Suprapubic skin (tissue), 3 donors: ENCODE data around the gene GRIN2A.

Experiments
- POLR2A ChIP-seq, 2 donors: fragments of 450-650 bp; IDR thresholded peaks; one replicate each; pipeline ENCODE4 v1.6.1; 2017; ENCODE audit warnings: antibody characterized with exemption in 2 of 2, mild to moderate bottlenecking in 2 of 2, moderate library complexity in 2 of 2
- TF ChIP-seq, protein P1 (sequence below), 2 donors: fragments of 200-600 bp in 1 of 2; fragments of 450-650 bp in 1 of 2; sonication (generic) in 1 of 2; IDR thresholded peaks; one replicate each; pipeline ENCODE4 v1.5.1; 2016 to 2019; ENCODE audit warnings: antibody characterized with exemption in 2 of 2, mild to moderate bottlenecking in 1 of 2, moderate library complexity in 1 of 2

- TF ChIP-seq, protein P1, sequence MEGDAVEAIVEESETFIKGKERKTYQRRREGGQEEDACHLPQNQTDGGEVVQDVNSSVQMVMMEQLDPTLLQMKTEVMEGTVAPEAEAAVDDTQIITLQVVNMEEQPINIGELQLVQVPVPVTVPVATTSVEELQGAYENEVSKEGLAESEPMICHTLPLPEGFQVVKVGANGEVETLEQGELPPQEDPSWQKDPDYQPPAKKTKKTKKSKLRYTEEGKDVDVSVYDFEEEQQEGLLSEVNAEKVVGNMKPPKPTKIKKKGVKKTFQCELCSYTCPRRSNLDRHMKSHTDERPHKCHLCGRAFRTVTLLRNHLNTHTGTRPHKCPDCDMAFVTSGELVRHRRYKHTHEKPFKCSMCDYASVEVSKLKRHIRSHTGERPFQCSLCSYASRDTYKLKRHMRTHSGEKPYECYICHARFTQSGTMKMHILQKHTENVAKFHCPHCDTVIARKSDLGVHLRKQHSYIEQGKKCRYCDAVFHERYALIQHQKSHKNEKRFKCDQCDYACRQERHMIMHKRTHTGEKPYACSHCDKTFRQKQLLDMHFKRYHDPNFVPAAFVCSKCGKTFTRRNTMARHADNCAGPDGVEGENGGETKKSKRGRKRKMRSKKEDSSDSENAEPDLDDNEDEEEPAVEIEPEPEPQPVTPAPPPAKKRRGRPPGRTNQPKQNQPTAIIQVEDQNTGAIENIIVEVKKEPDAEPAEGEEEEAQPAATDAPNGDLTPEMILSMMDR (IDR thresholded peaks at IDR 0.05) = no peak
- TF ChIP-seq POLR2A (IDR thresholded peaks at IDR 0.05) = no peak
These were observed 313.6 kb downstream of the GRIN2A start for GRCh38 chr16:9868606-9869149.
